HepG2 (cell line): ENCODE measurements around the gene P2RY2. TPM values are rescaled to one million over a fixed set of nuclear protein-coding genes. Genes with fewer than 3 reads are reported as not detected.

Experiments used
- ATAC-seq: fragments of 200-7000 bp; cut with Tn5 transposase; 3 replicates; pipeline ENCODE4 v1.9.1; 2020; ENCODE audit warnings: mild to moderate bottlenecking, moderate library complexity
- BruUV-seq: library from RNA; stranded (reverse); fragments of 400-500 nt; replicated peaks from 2 replicates; lab custom pipeline; 2021; lab: Mats Ljungman, UMichigan
- CTCF ChIA-PET: fragments of 300-600 bp; formaldehyde crosslinking; extraction: SDS; loops from one replicate; lab custom pipeline; 2021; ENCODE audit warnings: low total read pairs, inconsistent platforms, low intra/inter-chr PET ratio; lab: Yijun Ruan, JAX
- POLR2A ChIA-PET: fragments of 350-600 bp; sonication (Branson Sonifier 250); formaldehyde crosslinking; loops from one replicate; lab custom pipeline; 2020; ENCODE audit warnings: antibody characterized with exemption, inconsistent platforms; lab: Yijun Ruan, JAX
- DNase-seq: peaks from one replicate; pipeline ENCODE4 v3.0.0-alpha.2; 2015; ENCODE audit warnings: low spot score
- FAIRE-seq: peaks from 3 replicates; lab custom pipeline; 2011; peaks lifted over from hg19 to GRCh38; lab: Jason Lieb, UNC
- H2AFZ ChIP-seq: one replicate; pipeline ENCODE4 v1.6.1; 2011; ENCODE audit warnings: low read length, inconsistent platforms
- H3K27ac ChIP-seq: fragments of 300-600 bp; 3 replicates; pipeline ENCODE4 v1.8.0; 2011; ENCODE audit warnings: mixed run types, mild to moderate bottlenecking, mixed read lengths, low read length, inconsistent platforms; ENCODE audit not compliant: insufficient read depth; ENCODE audit errors: extremely low read length
- H3K27me3 ChIP-seq, 2 experiments: fragments of 200-600 bp in 1 of 2; 2 replicates in 1 of 2; 3 replicates in 1 of 2; pipeline versions ENCODE4 v1.6.0 to v1.8.0; 2011; ENCODE audit warnings: low read length in 2 of 2, mild to moderate bottlenecking in 2 of 2, moderate library complexity in 2 of 2, inconsistent platforms in 1 of 2; ENCODE audit not compliant: insufficient read depth in 2 of 2, control insufficient read depth in 1 of 2
- H3K36me3 ChIP-seq, 2 experiments: fragments of 200-600 bp in 1 of 2; replicated peaks in 1 of 2; 2 replicates in 1 of 2; 3 replicates in 1 of 2; pipeline versions ENCODE4 v1.5.1 to v1.8.0; 2011; ENCODE audit warnings: low read length in 2 of 2, inconsistent platforms in 1 of 2; ENCODE audit not compliant: insufficient read depth in 2 of 2, control insufficient read depth in 1 of 2
- H3K4me1 ChIP-seq: 2 replicates; pipeline ENCODE4 v1.5.1; 2012; ENCODE audit warnings: low read length, inconsistent platforms; ENCODE audit not compliant: insufficient read depth
- H3K4me2 ChIP-seq: 2 replicates; pipeline ENCODE4 v1.6.0; 2011; ENCODE audit warnings: low read depth, low read length, inconsistent platforms
- H3K4me3 ChIP-seq, 3 experiments: fragments of 200-600 bp in 1 of 3; sonication (generic), shearing (Covaris generic) in 1 of 3; replicated peaks in 1 of 3; 2 replicates each; pipeline ENCODE4 v1.5.1; 2011 to 2016; ENCODE audit warnings: low read length in 3 of 3, inconsistent platforms in 2 of 3, low read depth in 2 of 3, mild to moderate bottlenecking in 2 of 3, control low read depth in 1 of 3, mixed read lengths in 1 of 3; ENCODE audit not compliant: insufficient read depth in 1 of 3
- H3K79me2 ChIP-seq: one replicate; pipeline ENCODE4 v1.6.1; 2011; ENCODE audit warnings: low read length, inconsistent platforms; ENCODE audit not compliant: insufficient read depth
- H3K9ac ChIP-seq: 2 replicates; pipeline ENCODE4 v1.6.0; 2011; ENCODE audit warnings: mild to moderate bottlenecking, low read depth, low read length, inconsistent platforms; ENCODE audit not compliant: insufficient read depth
- H3K9me3 ChIP-seq: 2 replicates; pipeline ENCODE4 v1.5.1; 2012; ENCODE audit warnings: mild to moderate bottlenecking, low read length
- H4K20me1 ChIP-seq: 2 replicates; pipeline ENCODE4 v1.6.0; 2011; ENCODE audit warnings: inconsistent platforms, mild to moderate bottlenecking, low read length, moderate library complexity; ENCODE audit not compliant: insufficient read depth
- KDM2A ChIP-seq: sonication (generic); formaldehyde crosslinking; IDR thresholded peaks from 2 replicates; pipeline ENCODE4 v1.4.0; 2020; ENCODE audit warnings: low read depth, missing genetic modification reagents, borderline replicate concordance
- MAFF ChIP-seq: IDR thresholded peaks from 2 replicates; pipeline ENCODE4 v1.6.1; 2011; ENCODE audit warnings: low read depth, low read length, improper control_type of control experiment
- MAFK ChIP-seq, 2 experiments: IDR thresholded peaks in 1 of 2; conservative IDR thresholded peaks in 1 of 2; 2 replicates each; pipeline ENCODE4 v1.6.1; 2011; ENCODE audit warnings: improper control_type of control experiment in 2 of 2, low read length in 2 of 2
- MLX ChIP-seq: IDR thresholded peaks from 2 replicates; pipeline ENCODE4 v1.6.1; 2016
- MYNN ChIP-seq: sonication (generic); formaldehyde crosslinking; IDR thresholded peaks from 2 replicates; pipeline ENCODE4 v1.4.0; 2020; ENCODE audit warnings: mild to moderate bottlenecking, low read depth, missing genetic modification reagents
- NFE2L2 ChIP-seq: fragments of 150-350 bp; IDR thresholded peaks from 2 replicates; pipeline ENCODE4 v1.6.1; 2014; ENCODE audit warnings: low read length
- ONECUT2 ChIP-seq: sonication (generic); formaldehyde crosslinking; IDR thresholded peaks from 2 replicates; pipeline ENCODE4 v1.4.0; 2020; ENCODE audit warnings: missing genetic modification reagents
- SRSF9 ChIP-seq: fragments of 200-400 bp; formaldehyde crosslinking; IDR thresholded peaks from 2 replicates; pipeline ENCODE4 v1.6.1; 2018; ENCODE audit warnings: borderline replicate concordance, mild to moderate bottlenecking, low read depth, low read length; ENCODE audit not compliant: insufficient read depth, poor library complexity, severe bottlenecking
- TFE3 ChIP-seq: IDR thresholded peaks from 2 replicates; pipeline ENCODE4 v1.6.1; 2016
- WGBS: methylation state at CpG from one replicate; pipeline ENCODE4 v1.1.6; 2017; ENCODE audit warnings: low lambda C conversion rate; 5-methylcytosine and 5-hydroxymethylcytosine counted together
- in situ Hi-C: cut with HindIII; loops from 2 replicates; pipeline ENCODE4 v1.10.0; 2017; ENCODE audit warnings: low pct_unique_long_range_greater_than_20kb; ENCODE audit not compliant: extremely low pct_ligation_motif_present
- intact Hi-C: fragments of 100-400 bp; cut with micrococcal nuclease; formaldehyde crosslinking; loops from one replicate; pipeline ENCODE4 v1.10.0; 2022; ENCODE audit not compliant: unreplicated experiment
- polyA plus RNA-seq, 8 experiments: library from polyadenylated mRNA; depleted of rRNA in 3 of 8; stranded (reverse) in 7 of 8; unstranded in 1 of 8; fragments of >200 nt; fragmentation: Illumina TruSeq in 4 of 8; extraction: Trizol in 4 of 8; gene quantifications; 2 replicates each; pipeline versions ENCODE4 v1.2.1 to v1.2.3, GENCODE V29; 2011 to 2016; ENCODE audit warnings: low read depth in 4 of 8, missing spikeins in 1 of 8, mixed read lengths in 1 of 8; ENCODE audit not compliant: insufficient read depth in 1 of 8
- total RNA-seq, 5 experiments: library from RNA; depleted of rRNA; stranded (reverse); fragments of >200 nt; fragmentation: Illumina TruSeq; extraction: Trizol; gene quantifications; 2 replicates each; pipeline ENCODE4 v1.2.3, GENCODE V29; 2016; ENCODE audit warnings: low read depth in 1 of 5

The P2RY2 gene
- total and polyA plus RNA-seq, 2 of the 13 experiments (the other 11 are each of a cell fraction or from before 2014, with no cell fraction given) = 0.95 to 3.1 TPM

- WGBS = 21% methylated on average over 3 of the region's 3 CpGs
- ChIA-PET CTCF (no interaction called here), POLR2A (no interaction called here)
- no peak for ATAC-seq
- no peak overlapping the region for H3K4me2 ChIP-seq
- H3K4me1 ChIP-seq = peaks cover 18% of the 10 kb centered on the region; the same call in 1 of the 2 replicates
- BruUV-seq = no TSS peak
- H3K36me3 ChIP-seq = no peaks in the 10 kb centered on the region
- in situ Hi-C loops (no loop called here), intact Hi-C loops (no loop called here)
- DNase-seq = no peak
- no peak for FAIRE-seq
- TF ChIP-seq MAFK (conservative IDR thresholded peaks at IDR 0.05 in 1 of 2, IDR thresholded peaks at IDR 0.05 in 1 of 2; ENCODE audit: low read length in 2 of 2) = peak in 1 of 2 experiments; percentile 45; a peak in 3 of 4 replicates
- TF ChIP-seq TFE3 = no peak
- TF ChIP-seq NFE2L2 = peak; percentile 83
- TF ChIP-seq MAFF = 0 out of 2 replicates have a peak, but pooled peaks have one; percentile 6
- TF ChIP-seq MYNN = no peak
- peak overlapping the region; percentile 40 for H2AFZ ChIP-seq
- H3K79me2 ChIP-seq = no peaks in the 10 kb centered on the region
- H3K27ac ChIP-seq = no peak overlapping the region
- no peak overlapping the region for H3K9ac ChIP-seq
- H4K20me1 ChIP-seq = no peaks in the 10 kb centered on the region
- no peak overlapping the region for H3K4me3 ChIP-seq
- no peaks in the 10 kb centered on the region; a peak in 2 of 5 replicates for H3K27me3 ChIP-seq
- no peaks in the 10 kb centered on the region for H3K9me3 ChIP-seq
Observed at GRCh38 chr11:73248526-73249185, 30.6 kb downstream of the P2RY2 start.

DNA sequence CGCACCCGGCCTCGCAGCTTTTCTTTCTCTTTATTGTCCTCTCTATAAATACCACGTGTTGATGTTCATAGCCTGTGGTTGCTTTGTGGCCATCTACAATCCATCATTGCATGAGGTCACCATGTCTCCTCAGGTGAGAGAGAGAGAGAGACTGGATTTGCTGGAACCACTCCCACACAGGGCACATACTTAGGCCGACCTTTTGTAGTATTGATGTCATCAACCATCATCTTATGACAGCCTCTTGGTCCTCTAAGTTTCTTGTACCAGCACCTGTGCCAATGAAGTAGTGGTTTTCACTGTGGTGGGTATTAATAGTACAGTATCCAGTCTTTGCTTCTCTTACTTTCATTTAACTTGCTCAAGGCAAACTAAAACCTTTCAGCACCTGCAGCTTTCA lies 31.2 kb downstream of the P2RY2 start:
- 58% methylated on average over 5 of the region's 5 CpGs for WGBS
- H3K36me3 ChIP-seq = no peaks in the 10 kb centered on the region
- no peaks in the 10 kb centered on the region for H3K9me3 ChIP-seq
- TF ChIP-seq MLX (CRISPR knock-in tag) = no peak
- no peak for TF ChIP-seq ONECUT2 (CRISPR knock-in tag)
- no peak for TF ChIP-seq KDM2A (CRISPR knock-in tag)
- TF ChIP-seq SRSF9 = no peak

More for the DNA sequence above, 31.2 kb downstream of the P2RY2 start:
- BruUV-seq = no TSS peak
- no peak for FAIRE-seq
- H4K20me1 ChIP-seq = no peaks in the 10 kb centered on the region
- intact Hi-C loops (no loop called here), in situ Hi-C loops (no loop called here)
- H3K4me1 ChIP-seq = peaks cover 18% of the 10 kb centered on the region; the same call in 1 of the 2 replicates
- ChIA-PET CTCF (no interaction called here), POLR2A (no interaction called here)
- no peak overlapping the region for H3K27ac ChIP-seq
- no peaks in the 10 kb centered on the region for H3K79me2 ChIP-seq
- H3K9ac ChIP-seq = no peak overlapping the region
- ATAC-seq = no peak
- H3K4me2 ChIP-seq = no peak overlapping the region
- no peak overlapping the region for H3K4me3 ChIP-seq
- no peak for DNase-seq
- H3K27me3 ChIP-seq = no peaks in the 10 kb centered on the region; a peak in 2 of 5 replicates
- H2AFZ ChIP-seq = no peak overlapping the region
